Measurements from ENCODE around the gene DACH2. TPM values are rescaled to one million over a fixed set of nuclear protein-coding genes. Genes with fewer than 3 reads are reported as not detected.

Gene DACH2
- total RNA-seq, 2 experiments from 2014 or later, result not detected

GRCh38 chrX:86197815-86198214, 49.6 kb downstream of the DACH2 start:
- POLR2A ChIA-PET, result no interaction called here
- no TSS peak for BruUV-seq (replicated peaks)
- no peak for TF ChIP-seq CTCF (conservative IDR thresholded peaks at IDR 0.05; ENCODE audit: low read length)
- no peak for TF ChIP-seq EZH2phosphoT487 (IDR thresholded peaks at IDR 0.05; ENCODE audit: borderline replicate concordance, low read depth, low read length)
- Histone ChIP-seq H3K9me2 (ENCODE audit: insufficient read depth, low read length) (no peaks in the 10 kb centered on the region), H3K4me3 (ENCODE audit: low read depth, low read length, poor library complexity, severe bottlenecking) (no peak overlapping the region), H2AFZ (ENCODE audit: low read length) (no peak overlapping the region), H4K20me1 (ENCODE audit: insufficient read depth, low read length) (no peaks in the 10 kb centered on the region), H3K27ac (ENCODE audit: low read depth, low read length, poor library complexity, severe bottlenecking) (no peak overlapping the region), H3K9me3 (ENCODE audit: low read length) (no peaks in the 10 kb centered on the region), H3K4me2 (ENCODE audit: low read length) (no peak overlapping the region), H3K4me1 (ENCODE audit: insufficient read depth, low read length, poor library complexity, severe bottlenecking) (no peaks in the 10 kb centered on the region), H3K36me3 (ENCODE audit: insufficient read depth, low read length) (no peaks in the 10 kb centered on the region), H3K79me2 (ENCODE audit: insufficient read depth, low read depth, low read length) (no peaks in the 10 kb centered on the region)
- DNase-seq (ENCODE audit: low spot score), result no peak
- intact Hi-C loops (cut with micrococcal nuclease; ENCODE audit: unreplicated experiment), result no loop called here
- CTCF ChIA-PET (ENCODE audit: unreplicated experiment), result no interaction called here

- Histone ChIP-seq H3K27ac (ENCODE audit: low read depth, low read length, poor library complexity, severe bottlenecking) (no peak overlapping the region), H3K9me3 (ENCODE audit: low read length) (no peaks in the 10 kb centered on the region), H4K20me1 (ENCODE audit: insufficient read depth, low read length) (no peaks in the 10 kb centered on the region), H3K4me3 (ENCODE audit: low read depth, low read length, poor library complexity, severe bottlenecking) (no peak overlapping the region), H2AFZ (ENCODE audit: low read length) (no peak overlapping the region), H3K4me1 (ENCODE audit: insufficient read depth, low read length, poor library complexity, severe bottlenecking) (no peaks in the 10 kb centered on the region), H3K36me3 (ENCODE audit: insufficient read depth, low read length) (no peaks in the 10 kb centered on the region), H3K4me2 (ENCODE audit: low read length) (no peak overlapping the region), H3K9me2 (ENCODE audit: insufficient read depth, low read length) (no peaks in the 10 kb centered on the region), H3K79me2 (ENCODE audit: insufficient read depth, low read depth, low read length) (no peaks in the 10 kb centered on the region)
- DNase-seq (ENCODE audit: low spot score), result no peak
- ChIA-PET POLR2A (no interaction called here), CTCF (ENCODE audit: unreplicated experiment) (no interaction called here)
- TF ChIP-seq CTCF (conservative IDR thresholded peaks at IDR 0.05; ENCODE audit: low read length) (no peak), EZH2phosphoT487 (IDR thresholded peaks at IDR 0.05; ENCODE audit: borderline replicate concordance, low read depth, low read length) (no peak)
- intact Hi-C loops (cut with micrococcal nuclease; ENCODE audit: unreplicated experiment), result no loop called here
- no TSS peak for BruUV-seq (replicated peaks)
Observed at GRCh38 chrX:86210772-86211171, 62.5 kb downstream of the DACH2 start.

GRCh38 chrX:86215260-86215659, 67.0 kb downstream of the DACH2 start:
- POLR2A ChIA-PET, result no interaction called here
- H2AFZ ChIP-seq (ENCODE audit: low read length), result no peak overlapping the region
- no TSS peak for BruUV-seq (replicated peaks)
- no peak overlapping the region for H3K27ac ChIP-seq (ENCODE audit: low read depth, low read length, poor library complexity, severe bottlenecking)
- no peaks in the 10 kb centered on the region for H4K20me1 ChIP-seq (ENCODE audit: insufficient read depth, low read length)
- CTCF ChIA-PET (ENCODE audit: unreplicated experiment), result no interaction called here
- H3K79me2 ChIP-seq (ENCODE audit: insufficient read depth, low read depth, low read length), result no peaks in the 10 kb centered on the region
- H3K9me3 ChIP-seq (ENCODE audit: low read length), result no peaks in the 10 kb centered on the region
- no peak for TF ChIP-seq EZH2phosphoT487 (IDR thresholded peaks at IDR 0.05; ENCODE audit: borderline replicate concordance, low read depth, low read length)
- intact Hi-C loops (cut with micrococcal nuclease; ENCODE audit: unreplicated experiment), result no loop called here
- no peak overlapping the region for H3K4me2 ChIP-seq (ENCODE audit: low read length)
- no peak overlapping the region for H3K4me3 ChIP-seq (ENCODE audit: low read depth, low read length, poor library complexity, severe bottlenecking)
- DNase-seq (ENCODE audit: low spot score), result no peak
- no peaks in the 10 kb centered on the region for H3K4me1 ChIP-seq (ENCODE audit: insufficient read depth, low read length, poor library complexity, severe bottlenecking)
- no peaks in the 10 kb centered on the region for H3K9me2 ChIP-seq (ENCODE audit: insufficient read depth, low read length)
- no peaks in the 10 kb centered on the region for H3K36me3 ChIP-seq (ENCODE audit: insufficient read depth, low read length)
